K562 (cell line): ENCODE data around the gene PDZD8. TPM values are rescaled to one million over a fixed set of nuclear protein-coding genes. Genes with fewer than 3 reads are reported as not detected.
"Not testable (repeated sequence)": the region's sequence is repeated elsewhere in the genome, so short reads cannot be mapped to it uniquely, and the experiment has no call there.

Source experiments
- ATAC-seq: fragments of 200-7000 bp; cut with Tn5 transposase; 3 replicates; pipeline ENCODE4 v1.9.1; 2020; ENCODE audit warnings: moderate library complexity
- BruUV-seq: library from RNA; stranded (reverse); fragments of 400-500 nt; replicated peaks from 2 replicates; lab custom pipeline; 2021; lab: Mats Ljungman, UMichigan
- CTCF ChIA-PET: fragments of 300-600 bp; formaldehyde crosslinking; extraction: SDS; loops from one replicate; lab custom pipeline; 2021; ENCODE audit warnings: low intra/inter-chr PET ratio; lab: Yijun Ruan, JAX
- POLR2A ChIA-PET: fragments of 300-600, 350-650 bp; sonication (Branson Sonifier 250); formaldehyde crosslinking; extraction: SDS; loops from one replicate; lab custom pipeline; 2021; ENCODE audit warnings: antibody characterized with exemption, inconsistent platforms; lab: Yijun Ruan, JAX
- DNase-seq, 4 experiments: peaks; one replicate each; pipeline versions ENCODE4 v3.0.0 to v3.0.0-alpha.2; 2011 to 2018; ENCODE audit warnings: low spot score in 3 of 4, mixed read lengths in 3 of 4; ENCODE audit errors: extremely low read depth in 1 of 4
- FAIRE-seq: peaks from 2 replicates; lab custom pipeline; 2011; peaks lifted over from hg19 to GRCh38; lab: Jason Lieb, UNC
- H2AFZ ChIP-seq: 2 replicates; pipeline ENCODE4 v1.6.0; 2011; ENCODE audit warnings: low read depth, low read length, control low read depth, inconsistent platforms
- H3K27ac ChIP-seq: fragments of 200-600 bp; 3 replicates; pipeline ENCODE4 v1.8.0; 2011; ENCODE audit warnings: low read depth, mild to moderate bottlenecking, control low read depth, inconsistent platforms, low read length, moderate library complexity, mixed read lengths; ENCODE audit errors: extremely low read depth
- H3K27me3 ChIP-seq, 2 experiments: fragments of 300-600 bp in 1 of 2; 2 replicates in 1 of 2; 3 replicates in 1 of 2; pipeline versions ENCODE4 v1.6.0 to v1.8.0; 2011; ENCODE audit warnings: inconsistent platforms in 2 of 2, low read length in 2 of 2, mild to moderate bottlenecking in 1 of 2, mixed read lengths in 1 of 2, moderate library complexity in 1 of 2; ENCODE audit not compliant: control insufficient read depth in 2 of 2, insufficient read depth in 2 of 2
- H3K36me3 ChIP-seq: fragments of 300-600 bp; 3 replicates; pipeline ENCODE4 v1.8.0; 2011; ENCODE audit warnings: mild to moderate bottlenecking, low read length, inconsistent platforms; ENCODE audit not compliant: control insufficient read depth, insufficient read depth
- H3K4me1 ChIP-seq, 2 experiments: fragments of 200-600 bp in 1 of 2; replicated peaks in 1 of 2; 2 replicates in 1 of 2; 3 replicates in 1 of 2; pipeline versions ENCODE4 v1.5.1 to v1.8.0; 2011; ENCODE audit warnings: inconsistent platforms in 2 of 2, low read length in 2 of 2, mild to moderate bottlenecking in 1 of 2, mixed read lengths in 1 of 2, moderate library complexity in 1 of 2; ENCODE audit not compliant: control insufficient read depth in 2 of 2, insufficient read depth in 2 of 2
- H3K4me2 ChIP-seq: 2 replicates; pipeline ENCODE4 v1.6.1; 2011; ENCODE audit warnings: low read length, control low read depth, inconsistent platforms, mixed read lengths; ENCODE audit not compliant: insufficient read depth
- H3K4me3 ChIP-seq: fragments of 200-600 bp; sonication (generic), shearing (Covaris generic); 2 replicates; pipeline ENCODE4 v1.5.1; 2016; ENCODE audit warnings: control low read depth, inconsistent platforms
- H3K79me2 ChIP-seq: fragments of 200-600 bp; 3 replicates; pipeline ENCODE4 v1.8.0; 2011; ENCODE audit warnings: low read length, inconsistent platforms; ENCODE audit not compliant: control insufficient read depth, insufficient read depth
- H3K9ac ChIP-seq, 2 experiments: 2 replicates each; pipeline versions ENCODE4 v1.6.0 to v1.6.1; 2011; ENCODE audit warnings: low read depth in 2 of 2, low read length in 2 of 2, control low read depth in 1 of 2, inconsistent platforms in 1 of 2, mild to moderate bottlenecking in 1 of 2, mixed read lengths in 1 of 2; ENCODE audit not compliant: insufficient read depth in 1 of 2
- H3K9me1 ChIP-seq: one replicate; pipeline ENCODE4 v1.6.0; 2011; ENCODE audit warnings: inconsistent platforms, mild to moderate bottlenecking, low read length, moderate library complexity; ENCODE audit not compliant: control insufficient read depth, insufficient read depth
- H3K9me3 ChIP-seq: replicated peaks from 2 replicates; pipeline ENCODE4 v1.5.1; 2011; ENCODE audit warnings: low read depth, low read length, inconsistent platforms; ENCODE audit not compliant: control insufficient read depth, insufficient read depth
- H4K20me1 ChIP-seq: replicated peaks from 2 replicates; pipeline ENCODE4 v1.6.1; 2011; ENCODE audit warnings: low read length, inconsistent platforms, mixed read lengths; ENCODE audit not compliant: control insufficient read depth, insufficient read depth
- C11orf30 ChIP-seq: fragments of 450-650 bp; IDR thresholded peaks from 2 replicates; pipeline ENCODE4 v1.6.1; 2016; ENCODE audit warnings: low read depth, mild to moderate bottlenecking
- EGR1 ChIP-seq: fragments of 450-650 bp; conservative IDR thresholded peaks from 2 replicates; pipeline ENCODE4 v1.6.1; 2017; ENCODE audit warnings: mild to moderate bottlenecking
- SMAD3 ChIP-seq: fragments of 450-650 bp; formaldehyde crosslinking; conservative IDR thresholded peaks from 2 replicates; pipeline ENCODE4 v1.4.0; 2020; ENCODE audit warnings: mild to moderate bottlenecking
- ZNF316 ChIP-seq: fragments of 450-650 bp; IDR thresholded peaks from 2 replicates; pipeline ENCODE4 v1.6.1; 2016
- WGBS: fragments of 100-300 bp; shearing (Covaris generic); methylation state at CpG from one replicate; pipeline ENCODE4 v1.1.6; 2016; ENCODE audit warnings: low coverage, mixed read lengths; ENCODE audit not compliant: insufficient coverage; ENCODE audit errors: missing lambda C conversion rate; 5-methylcytosine and 5-hydroxymethylcytosine counted together
- in situ Hi-C: fragments of 300-500 bp; cut with MboI; formaldehyde crosslinking; loops from 4 replicates; pipeline ENCODE4 v1.15.0; 2018; ENCODE audit warnings: inconsistent platforms, mixed read lengths
- intact Hi-C: fragments of 100-400 bp; cut with micrococcal nuclease; formaldehyde crosslinking; loops from 2 replicates; pipeline ENCODE4 v1.14.2; 2022
- polyA plus RNA-seq, 8 experiments: library from polyadenylated mRNA; depleted of rRNA in 4 of 8; stranded (reverse) in 5 of 8; unstranded in 3 of 8; fragments of >200 nt; fragmentation: Nextera tagmentation in 2 of 8; fragmentation: Illumina TruSeq in 1 of 8; extraction: Ambion mirVana in 2 of 8; extraction: Trizol in 1 of 8; gene quantifications; 2 replicates each; pipeline versions ENCODE4 v1.2.1 to v1.2.3, GENCODE V29; 2011 to 2014; ENCODE audit warnings: inconsistent platforms in 1 of 8, missing spikeins in 1 of 8
- total RNA-seq, 7 experiments: library from RNA; depleted of rRNA in 6 of 7; stranded (reverse); fragments of >200 nt in 6 of 7; fragmentation: Illumina TruSeq in 2 of 7; extraction: Trizol in 2 of 7; gene quantifications; 2 replicates each; pipeline versions ENCODE4 v1.2.1 to v1.2.3, GENCODE V29; 2011 to 2021; ENCODE audit warnings: low replicate concordance in 1 of 7

The PDZD8 gene
- total and polyA plus RNA-seq, 9 of the 15 experiments (the other 6 are each of a cell fraction or from before 2014, with no cell fraction given): 5.5 to 53.4 (median 36.8) TPM

DNA sequence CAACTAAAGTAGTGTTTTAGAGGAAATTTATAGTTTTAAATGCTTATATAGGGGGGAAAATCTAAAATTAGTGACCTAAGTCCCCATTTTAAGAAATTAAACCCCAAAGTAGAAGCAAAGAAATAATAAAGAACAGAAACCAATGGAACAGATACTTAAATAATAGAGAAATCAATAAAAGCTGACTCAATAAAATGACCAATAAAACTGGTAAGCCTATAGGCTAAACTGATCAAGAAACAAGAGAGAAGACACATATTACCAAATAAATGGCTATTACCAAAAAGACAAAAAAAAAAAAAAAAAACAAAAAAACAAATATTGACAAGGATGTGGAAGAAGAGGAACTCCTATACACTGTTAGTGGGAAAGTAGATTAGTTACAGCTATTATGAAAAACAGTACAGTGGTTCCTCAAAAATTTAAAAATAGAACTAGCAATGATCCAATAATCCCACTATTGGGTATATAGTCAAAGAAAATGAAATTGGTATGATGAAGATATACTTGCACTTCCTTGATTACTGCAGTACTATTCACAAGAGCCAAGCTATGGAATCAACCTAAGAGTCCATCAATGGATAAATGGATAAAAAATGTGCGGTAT is 81.1 kb downstream of the PDZD8 start:
- intact Hi-C loops: no loop called here
- DNase-seq: no peak
- H4K20me1 ChIP-seq: no peaks in the 10 kb centered on the region; the same call in 1 of the 2 replicates
- no peak for ATAC-seq
- no peak overlapping the region for H3K27ac ChIP-seq
- H2AFZ ChIP-seq: no peak overlapping the region
- no TSS peak for BruUV-seq
- peaks cover 78% of the 10 kb centered on the region for H3K79me2 ChIP-seq
- no peaks in the 10 kb centered on the region for H3K27me3 ChIP-seq
- CTCF ChIA-PET: no interaction called here
- H3K4me2 ChIP-seq: no peak overlapping the region
- in situ Hi-C loops: no loop called here
- H3K4me3 ChIP-seq: no peak overlapping the region
- peaks cover 16% of the 10 kb centered on the region; the same call in 2 of the 3 replicates for H3K36me3 ChIP-seq
- FAIRE-seq: no peak
- POLR2A ChIA-PET: no interaction called here
- no peaks in the 10 kb centered on the region for H3K4me1 ChIP-seq
- TF ChIP-seq EGR1 (no peak), C11orf30 (peak; percentile 61; the same call in 1 of the 2 replicates), SMAD3 (CRISPR knock-in tag) (no peak), ZNF316 (peak; percentile 79)
- 100% methylated on average over 1 of the region's 1 CpG for WGBS
- H3K9me3 ChIP-seq: no peaks in the 10 kb centered on the region
- no peaks in the 10 kb centered on the region for H3K9me1 ChIP-seq
- H3K9ac ChIP-seq: no peak overlapping the region

DNA sequence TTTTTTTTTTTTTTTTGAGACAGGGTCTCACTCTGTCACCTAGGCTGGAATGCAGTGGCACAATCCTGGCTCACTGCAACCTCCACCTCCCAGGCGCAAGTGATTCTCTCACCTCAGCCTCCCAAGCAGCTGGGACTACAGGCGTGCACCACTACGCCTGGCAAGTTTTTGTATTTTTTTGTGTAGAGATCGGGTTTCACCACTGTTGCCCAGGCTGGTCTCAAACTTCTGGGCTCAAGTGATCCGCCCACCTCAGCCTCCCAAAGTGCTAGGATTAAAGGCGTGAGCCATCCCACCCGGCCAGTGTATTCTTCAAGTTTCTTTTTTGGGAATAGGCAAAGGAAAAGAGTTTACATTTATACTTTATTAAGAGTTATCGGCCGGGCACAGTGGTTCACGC is 84.4 kb downstream of the PDZD8 start:
- H3K9me1 ChIP-seq, CTCF ChIA-PET, DNase-seq, FAIRE-seq, intact Hi-C loops, H4K20me1 ChIP-seq, H3K9me3 ChIP-seq, ATAC-seq, BruUV-seq, in situ Hi-C loops, H2AFZ ChIP-seq, H3K4me1 ChIP-seq, H3K4me3 ChIP-seq, H3K27me3 ChIP-seq, H3K27ac ChIP-seq, H3K9ac ChIP-seq, POLR2A ChIA-PET, H3K4me2 ChIP-seq: not testable (repeated sequence)
- Histone ChIP-seq H3K79me2 (peaks cover 51% of the 10 kb centered on the region), H3K36me3 (peaks cover 37% of the 10 kb centered on the region; the same call in 2 of the 3 replicates)
- WGBS: 95% methylated on average over 6 of the region's 10 CpGs
